Hematopoietic multipotent progenitor cell treated with erythropoietin and hydrocortisone succinate and interleukin-3 and kit ligand, for 15 days (in vitro differentiated cells): ENCODE measurements around the gene MEPE.
"Not testable (repeated sequence)": the region's sequence is repeated elsewhere in the genome, so short reads cannot be mapped to it uniquely, and the experiment has no call there.

Experiments
- DNase-seq: peaks from one replicate; pipeline ENCODE4 v3.0.0-alpha.2; 2015; ENCODE audit warnings: low spot score

The MEPE gene

DNA sequence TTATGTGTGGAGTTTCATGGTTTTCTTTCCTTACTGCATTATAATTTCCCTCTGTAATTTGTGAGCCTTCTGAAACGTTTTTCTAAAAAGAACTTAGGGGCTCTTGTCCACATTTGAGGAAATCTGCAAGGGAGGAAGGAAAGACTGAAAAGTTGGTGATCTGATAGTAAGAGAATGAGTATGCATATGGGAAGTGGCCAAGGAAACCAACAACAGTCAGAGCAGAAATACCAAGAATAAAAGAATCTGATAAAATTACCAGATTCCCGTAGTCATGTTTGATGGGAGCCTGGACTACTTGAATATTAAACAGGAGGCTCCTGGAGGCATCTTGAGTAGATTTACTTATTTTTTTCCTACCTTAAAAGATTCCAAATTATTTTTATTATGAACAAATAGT is 50.1 kb downstream of the MEPE start:
- no peak for DNase-seq

DNA sequence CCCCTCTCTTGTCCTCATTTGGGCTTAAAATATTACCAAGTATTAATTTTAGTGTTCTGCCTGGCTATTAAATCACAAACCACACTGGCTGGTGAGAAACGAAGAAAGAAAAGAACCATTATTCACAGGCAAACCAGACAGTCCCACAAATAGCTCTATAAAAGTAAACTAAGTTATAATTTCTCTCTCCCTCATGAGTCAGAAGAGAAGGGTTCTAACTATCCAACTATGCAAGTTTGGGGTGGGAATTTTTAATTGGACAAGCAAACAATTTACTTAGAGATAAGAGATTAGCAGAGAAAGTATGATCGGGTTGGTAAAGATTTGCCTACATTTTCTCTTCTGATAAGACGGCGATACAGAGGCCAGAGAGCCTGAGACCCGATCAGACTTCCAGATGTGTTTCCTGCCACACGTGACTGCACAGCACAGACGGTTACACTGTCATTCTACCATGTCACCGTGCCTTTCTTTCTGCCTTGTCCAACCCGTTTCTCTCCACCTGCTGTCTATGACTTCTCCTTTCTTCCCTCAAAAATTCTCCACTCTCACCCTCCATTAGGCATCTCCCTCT is 52.3 kb downstream of the MEPE start:
- no peak for DNase-seq

- no peak for DNase-seq
Measured at GRCh38 chr4:87886083-87886482, 53.3 kb downstream of the MEPE start.

DNA sequence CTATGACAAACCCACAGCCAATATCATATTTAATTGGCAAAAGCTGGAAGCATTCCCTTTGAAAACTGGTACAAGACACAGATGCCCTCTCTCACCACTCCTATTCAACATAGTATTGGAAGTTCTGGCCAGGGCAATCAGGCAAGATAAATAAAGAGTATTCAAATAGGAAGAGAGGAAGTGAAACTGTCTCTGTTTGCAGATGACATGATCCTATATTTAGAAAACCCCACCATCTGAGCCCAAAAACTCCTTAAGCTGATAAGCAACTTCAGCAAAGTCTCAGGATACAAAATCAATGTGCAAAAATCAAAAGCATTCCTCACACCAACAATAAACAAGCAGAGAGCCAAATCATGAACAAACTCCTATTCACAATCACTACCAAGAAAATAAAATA is 58.0 kb downstream of the MEPE start:
- DNase-seq = not testable (repeated sequence)

GRCh38 chr4:87895964-87896621 is 63.3 kb downstream of the MEPE start:
- no peak for DNase-seq
